ENCODE results near the gene E2F3.
"Not testable (repeated sequence)": the region's sequence is repeated elsewhere in the genome, so short reads cannot be mapped to it uniquely, and the experiment has no call there.

DNA sequence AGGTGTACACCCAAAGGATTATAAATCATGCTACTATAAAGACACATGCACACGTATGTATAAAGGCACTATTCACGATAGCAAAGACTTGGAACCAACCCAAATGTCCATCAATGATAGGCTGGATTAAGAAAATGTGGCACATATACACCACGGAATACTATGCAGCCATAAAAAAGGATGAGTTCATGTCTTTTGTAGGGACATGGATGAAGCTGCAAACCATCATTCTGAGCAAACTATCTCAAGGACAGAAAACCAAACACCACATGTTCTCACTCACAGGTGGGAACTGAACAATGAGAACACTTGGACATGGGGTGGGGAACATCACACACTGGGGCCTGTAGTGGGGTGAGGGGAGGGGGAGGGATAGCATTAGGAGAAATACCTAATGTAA is 123.5 kb downstream of the E2F3 start:
- TF ChIP-seq, protein P1, sequence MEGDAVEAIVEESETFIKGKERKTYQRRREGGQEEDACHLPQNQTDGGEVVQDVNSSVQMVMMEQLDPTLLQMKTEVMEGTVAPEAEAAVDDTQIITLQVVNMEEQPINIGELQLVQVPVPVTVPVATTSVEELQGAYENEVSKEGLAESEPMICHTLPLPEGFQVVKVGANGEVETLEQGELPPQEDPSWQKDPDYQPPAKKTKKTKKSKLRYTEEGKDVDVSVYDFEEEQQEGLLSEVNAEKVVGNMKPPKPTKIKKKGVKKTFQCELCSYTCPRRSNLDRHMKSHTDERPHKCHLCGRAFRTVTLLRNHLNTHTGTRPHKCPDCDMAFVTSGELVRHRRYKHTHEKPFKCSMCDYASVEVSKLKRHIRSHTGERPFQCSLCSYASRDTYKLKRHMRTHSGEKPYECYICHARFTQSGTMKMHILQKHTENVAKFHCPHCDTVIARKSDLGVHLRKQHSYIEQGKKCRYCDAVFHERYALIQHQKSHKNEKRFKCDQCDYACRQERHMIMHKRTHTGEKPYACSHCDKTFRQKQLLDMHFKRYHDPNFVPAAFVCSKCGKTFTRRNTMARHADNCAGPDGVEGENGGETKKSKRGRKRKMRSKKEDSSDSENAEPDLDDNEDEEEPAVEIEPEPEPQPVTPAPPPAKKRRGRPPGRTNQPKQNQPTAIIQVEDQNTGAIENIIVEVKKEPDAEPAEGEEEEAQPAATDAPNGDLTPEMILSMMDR (IDR thresholded peaks at IDR 0.05) = not testable (repeated sequence)
- not testable (repeated sequence) for TF ChIP-seq CBX2 (IDR thresholded peaks at IDR 0.05; ENCODE audit: borderline replicate concordance, low read depth); POLR2A (IDR thresholded peaks at IDR 0.05; ENCODE audit: low read length); PHF8 (IDR thresholded peaks at IDR 0.05; ENCODE audit: borderline replicate concordance, low read depth); HDAC2 (IDR thresholded peaks at IDR 0.05); CEBPB (IDR thresholded peaks at IDR 0.05); SMC3 (IDR thresholded peaks at IDR 0.05); JUNB (IDR thresholded peaks at IDR 0.05); EP300 (IDR thresholded peaks at IDR 0.05)
- TF ChIP-seq, protein P2, sequence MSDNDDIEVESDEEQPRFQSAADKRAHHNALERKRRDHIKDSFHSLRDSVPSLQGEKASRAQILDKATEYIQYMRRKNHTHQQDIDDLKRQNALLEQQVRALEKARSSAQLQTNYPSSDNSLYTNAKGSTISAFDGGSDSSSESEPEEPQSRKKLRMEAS (IDR thresholded peaks at IDR 0.05) = not testable (repeated sequence)

All from A549 (cell line).